Astrocyte (in vitro differentiated cells and primary cell): Measurements from ENCODE around the gene ZNF18.

ENCODE experiments used
- EZH2 ChIP-seq: IDR thresholded peaks from 2 replicates; pipeline ENCODE4 v1.6.1; 2012; ENCODE audit warnings: mild to moderate bottlenecking, low read length, inconsistent platforms; ENCODE audit not compliant: insufficient read depth
- TF ChIP-seq, protein P1 (sequence below): IDR thresholded peaks from 2 replicates; pipeline ENCODE4 v1.5.1; 2011; ENCODE audit warnings: low read depth, mild to moderate bottlenecking, inconsistent platforms, low read length, moderate library complexity; ENCODE audit not compliant: insufficient read depth

DNA sequence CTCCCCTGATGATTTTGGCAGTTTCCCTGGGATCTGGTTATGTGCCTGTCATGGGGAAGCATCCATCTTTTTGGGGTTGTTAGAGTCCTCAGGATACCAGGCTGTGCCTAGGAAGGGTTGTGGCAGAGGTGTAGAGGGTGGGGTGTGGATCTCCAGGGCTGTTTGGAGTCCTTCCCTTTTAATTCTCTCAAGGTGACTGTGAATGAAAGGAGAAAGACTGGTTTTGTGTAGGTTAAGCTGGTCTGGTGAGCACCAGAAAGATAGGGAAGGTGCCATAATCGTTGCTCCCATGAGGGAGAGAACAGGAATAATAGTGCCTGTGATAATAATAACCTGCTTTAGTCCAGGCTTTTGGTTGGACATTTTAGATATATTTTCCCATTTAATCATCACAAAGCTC, 30.4 kb upstream of the ZNF18 start:
- TF ChIP-seq, protein P1, sequence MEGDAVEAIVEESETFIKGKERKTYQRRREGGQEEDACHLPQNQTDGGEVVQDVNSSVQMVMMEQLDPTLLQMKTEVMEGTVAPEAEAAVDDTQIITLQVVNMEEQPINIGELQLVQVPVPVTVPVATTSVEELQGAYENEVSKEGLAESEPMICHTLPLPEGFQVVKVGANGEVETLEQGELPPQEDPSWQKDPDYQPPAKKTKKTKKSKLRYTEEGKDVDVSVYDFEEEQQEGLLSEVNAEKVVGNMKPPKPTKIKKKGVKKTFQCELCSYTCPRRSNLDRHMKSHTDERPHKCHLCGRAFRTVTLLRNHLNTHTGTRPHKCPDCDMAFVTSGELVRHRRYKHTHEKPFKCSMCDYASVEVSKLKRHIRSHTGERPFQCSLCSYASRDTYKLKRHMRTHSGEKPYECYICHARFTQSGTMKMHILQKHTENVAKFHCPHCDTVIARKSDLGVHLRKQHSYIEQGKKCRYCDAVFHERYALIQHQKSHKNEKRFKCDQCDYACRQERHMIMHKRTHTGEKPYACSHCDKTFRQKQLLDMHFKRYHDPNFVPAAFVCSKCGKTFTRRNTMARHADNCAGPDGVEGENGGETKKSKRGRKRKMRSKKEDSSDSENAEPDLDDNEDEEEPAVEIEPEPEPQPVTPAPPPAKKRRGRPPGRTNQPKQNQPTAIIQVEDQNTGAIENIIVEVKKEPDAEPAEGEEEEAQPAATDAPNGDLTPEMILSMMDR = no peak
- no peak for TF ChIP-seq EZH2
